CD14-positive monocyte (primary cell): Measurements from ENCODE around the gene CLSTN3. TPM values are rescaled to one million over a fixed set of nuclear protein-coding genes. Genes with fewer than 3 reads are reported as not detected.
"Not testable (repeated sequence)": the region's sequence is repeated elsewhere in the genome, so short reads cannot be mapped to it uniquely, and the experiment has no call there.

ENCODE experiments used
- DNase-seq, 3 donors: peaks; one replicate each; pipeline ENCODE4 v3.0.0-alpha.2; 2011 to 2022
- H2AFZ ChIP-seq: 2 replicates; pipeline ENCODE4 v1.6.0; 2012; ENCODE audit warnings: mild to moderate bottlenecking, low read depth, low read length, inconsistent platforms; ENCODE audit not compliant: insufficient read depth, poor library complexity, severe bottlenecking
- H3K27ac ChIP-seq, 2 donors: 1 replicate in 1 of 2; 2 replicates in 1 of 2; pipeline ENCODE4 v1.5.1; 2012 to 2013; ENCODE audit warnings: low read length in 2 of 2, control low read depth in 1 of 2, inconsistent platforms in 1 of 2, low read depth in 1 of 2, mild to moderate bottlenecking in 1 of 2
- H3K27me3 ChIP-seq, 2 donors: one replicate each; pipeline versions ENCODE4 v1.6.0 to v1.6.1; 2011 to 2013; ENCODE audit warnings: low read length in 2 of 2; ENCODE audit not compliant: control insufficient read depth in 2 of 2, insufficient read depth in 2 of 2
- H3K36me3 ChIP-seq, 2 donors: replicated peaks in 1 of 2; 1 replicate in 1 of 2; 2 replicates in 1 of 2; pipeline versions ENCODE4 v1.5.1 to v1.6.1; 2012 to 2013; ENCODE audit warnings: low read length in 2 of 2, control low read depth in 1 of 2, inconsistent platforms in 1 of 2, mild to moderate bottlenecking in 1 of 2; ENCODE audit not compliant: insufficient read depth in 2 of 2, control insufficient read depth in 1 of 2
- H3K4me1 ChIP-seq, 2 donors: 1 replicate in 1 of 2; 2 replicates in 1 of 2; pipeline versions ENCODE4 v1.5.1 to v1.6.1; 2012 to 2013; ENCODE audit warnings: low read length in 2 of 2, control low read depth in 1 of 2, inconsistent platforms in 1 of 2, mild to moderate bottlenecking in 1 of 2, moderate library complexity in 1 of 2; ENCODE audit not compliant: insufficient read depth in 2 of 2, control insufficient read depth in 1 of 2
- H3K4me2 ChIP-seq: replicated peaks from 2 replicates; pipeline ENCODE3; 2012; ENCODE audit warnings: low read length, moderate library complexity, mild to moderate bottlenecking; ENCODE audit not compliant: poor library complexity, severe bottlenecking; ENCODE audit errors: extremely low read depth
- H3K4me3 ChIP-seq, 3 experiments: fragments of 200-600 bp in 1 of 3; sonication (generic) in 1 of 3; replicated peaks in 1 of 3; 1 replicate in 2 of 3; 2 replicates in 1 of 3; pipeline ENCODE4 v1.5.1; 2011 to 2013; ENCODE audit warnings: low read length in 3 of 3, mild to moderate bottlenecking in 3 of 3, control low read depth in 2 of 3, low read depth in 2 of 3, inconsistent platforms in 1 of 3, moderate library complexity in 1 of 3
- H3K79me2 ChIP-seq: 2 replicates; pipeline ENCODE4 v1.6.0; 2012; ENCODE audit warnings: mild to moderate bottlenecking, control low read depth, inconsistent platforms, low read length, moderate library complexity; ENCODE audit not compliant: insufficient read depth
- H3K9ac ChIP-seq: 2 replicates; pipeline ENCODE4 v1.6.0; 2017; ENCODE audit warnings: low read length, mild to moderate bottlenecking; ENCODE audit not compliant: insufficient read depth, poor library complexity, severe bottlenecking
- H3K9me3 ChIP-seq, 2 donors: replicated peaks in 1 of 2; 1 replicate in 1 of 2; 2 replicates in 1 of 2; pipeline versions ENCODE4 v1.5.1 to v1.6.1; 2012 to 2013; ENCODE audit warnings: low read length in 2 of 2, control low read depth in 1 of 2; ENCODE audit not compliant: control insufficient read depth in 1 of 2, insufficient read depth in 1 of 2
- H4K20me1 ChIP-seq: 2 replicates; pipeline ENCODE4 v1.6.0; 2012; ENCODE audit warnings: mild to moderate bottlenecking, low read length, control low read depth, moderate library complexity; ENCODE audit not compliant: insufficient read depth
- H3K27ac Mint-ChIP-seq, 7 donors: one replicate each; pipeline ENCODE4 v1.8.0; 2020; ENCODE audit warnings: mild to moderate bottlenecking in 7 of 7, mixed read lengths in 7 of 7, moderate library complexity in 6 of 7, inconsistent platforms in 2 of 7
- H3K27me3 Mint-ChIP-seq, 3 donors: one replicate each; pipeline ENCODE4 v1.8.0; 2021 to 2022; ENCODE audit warnings: low read depth in 3 of 3, mild to moderate bottlenecking in 3 of 3, mixed read lengths in 3 of 3, moderate library complexity in 3 of 3, inconsistent platforms in 1 of 3
- H3K36me3 Mint-ChIP-seq, 2 donors: one replicate each; pipeline ENCODE4 v1.8.0; 2020; ENCODE audit warnings: mixed read lengths in 2 of 2, inconsistent platforms in 1 of 2, mild to moderate bottlenecking in 1 of 2
- H3K4me1 Mint-ChIP-seq: one replicate; pipeline ENCODE4 v1.8.0; 2020; ENCODE audit warnings: mild to moderate bottlenecking, mixed read lengths
- H3K4me3 Mint-ChIP-seq, 2 donors: one replicate each; pipeline ENCODE4 v1.8.0; 2020; ENCODE audit warnings: mild to moderate bottlenecking in 2 of 2, mixed read lengths in 2 of 2, moderate library complexity in 1 of 2
- H3K9me3 Mint-ChIP-seq, 7 donors: one replicate each; pipeline ENCODE4 v1.8.0; 2020 to 2022; ENCODE audit warnings: mixed read lengths in 7 of 7, mild to moderate bottlenecking in 6 of 7, moderate library complexity in 6 of 7, inconsistent platforms in 2 of 7
- WGBS: methylation state at CpG from one replicate; pipeline ENCODE4 v1.1.5; 2013; ENCODE audit warnings: missing lambda C conversion rate; ENCODE audit not compliant: insufficient coverage; 5-methylcytosine and 5-hydroxymethylcytosine counted together
- intact Hi-C, 2 donors: fragments of 100-400 bp; cut with micrococcal nuclease; formaldehyde crosslinking; loops; one replicate each; pipeline versions ENCODE4 v1.15.0 to v1.15.1; 2023
- polyA plus RNA-seq, 3 donors: library from polyadenylated mRNA; depleted of rRNA in 1 of 3; unstranded in 2 of 3; stranded (reverse) in 1 of 3; fragments of 300-500 nt in 2 of 3; fragments of >200 nt in 1 of 3; fragmentation: Illumina TruSeq in 2 of 3; gene quantifications; 1 replicate in 2 of 3; 2 replicates in 1 of 3; pipeline ENCODE4 v1.2.3, GENCODE V29; 2012 to 2021
- TF ChIP-seq, protein P1 (sequence below): fragments of 200-600 bp; IDR thresholded peaks from one replicate; pipeline ENCODE4 v1.8.0; 2022; ENCODE audit warnings: antibody characterized with exemption, mild to moderate bottlenecking

CLSTN3 gene
- polyA plus RNA-seq, 3 donors: 13.7 TPM; not detected in 2

- Mint-ChIP-seq H3K4me1 (peaks cover 34% of the 10 kb centered on the region), H3K4me3 (no peak overlapping the region), H3K27me3 (peaks cover 0 to 1% (median 0%) of the 10 kb centered on the region in 3 donors)
Observed at GRCh38 chr12:7103837-7104584, 26.2 kb upstream of the CLSTN3 start.

DNA sequence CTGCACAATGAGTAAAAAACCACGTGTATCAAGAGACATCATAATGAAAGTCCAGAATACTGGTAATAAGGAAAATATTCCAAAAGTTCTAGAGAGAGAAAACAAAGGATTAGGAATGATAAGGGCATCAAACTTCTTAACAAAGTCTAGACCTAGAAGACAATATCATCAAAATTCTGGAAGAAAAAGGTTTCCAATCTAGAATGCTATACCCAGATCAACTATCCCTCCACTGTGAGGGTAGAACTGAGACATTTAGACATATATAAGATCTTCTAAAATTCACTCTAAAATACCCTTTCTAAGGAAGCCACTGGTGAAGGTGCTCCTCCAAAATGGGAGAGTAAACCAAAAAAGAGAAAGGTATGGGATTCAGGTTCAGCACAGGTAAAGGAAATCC, 24.1 kb upstream of the CLSTN3 start:
- peaks cover 0 to 3% (median 0%) of the 10 kb centered on the region in 3 donors for H3K27me3 Mint-ChIP-seq
- DNase-seq: no peak
- Histone ChIP-seq H3K4me3 (no peak overlapping the region), H3K4me2 (no peak overlapping the region), H3K36me3 (peaks cover 17 to 50% of the 10 kb centered on the region in 2 donors), H4K20me1 (peaks cover 16% of the 10 kb centered on the region), H3K27ac (no peak overlapping the region), H2AFZ (no peak overlapping the region), H3K27me3 (no peaks in the 10 kb centered on the region), H3K9ac (no peak overlapping the region), H3K9me3 (peaks cover 0 to 5% of the 10 kb centered on the region in 2 donors), H3K79me2 (peaks cover 29% of the 10 kb centered on the region), H3K4me1 (peaks cover 18 to 19% of the 10 kb centered on the region in 2 donors)
- H3K27ac Mint-ChIP-seq: no peak overlapping the region
- H3K9me3 Mint-ChIP-seq: peaks cover 0 to 10% (median 6%) of the 10 kb centered on the region in 7 donors
- H3K4me1 Mint-ChIP-seq: peaks cover 36% of the 10 kb centered on the region
- peaks cover 46 to 50% of the 10 kb centered on the region in 2 donors for H3K36me3 Mint-ChIP-seq
- intact Hi-C loops: loop anchor here in 1 of 2 donors (5.0 kb wide), 1 partner anchor 184 kb away; no protein-coding TSS in a partner anchor
- no peak overlapping the region for H3K4me3 Mint-ChIP-seq
- no CpG with 5 or more reads among the region's 1 CpG for WGBS
- TF ChIP-seq, protein P1, sequence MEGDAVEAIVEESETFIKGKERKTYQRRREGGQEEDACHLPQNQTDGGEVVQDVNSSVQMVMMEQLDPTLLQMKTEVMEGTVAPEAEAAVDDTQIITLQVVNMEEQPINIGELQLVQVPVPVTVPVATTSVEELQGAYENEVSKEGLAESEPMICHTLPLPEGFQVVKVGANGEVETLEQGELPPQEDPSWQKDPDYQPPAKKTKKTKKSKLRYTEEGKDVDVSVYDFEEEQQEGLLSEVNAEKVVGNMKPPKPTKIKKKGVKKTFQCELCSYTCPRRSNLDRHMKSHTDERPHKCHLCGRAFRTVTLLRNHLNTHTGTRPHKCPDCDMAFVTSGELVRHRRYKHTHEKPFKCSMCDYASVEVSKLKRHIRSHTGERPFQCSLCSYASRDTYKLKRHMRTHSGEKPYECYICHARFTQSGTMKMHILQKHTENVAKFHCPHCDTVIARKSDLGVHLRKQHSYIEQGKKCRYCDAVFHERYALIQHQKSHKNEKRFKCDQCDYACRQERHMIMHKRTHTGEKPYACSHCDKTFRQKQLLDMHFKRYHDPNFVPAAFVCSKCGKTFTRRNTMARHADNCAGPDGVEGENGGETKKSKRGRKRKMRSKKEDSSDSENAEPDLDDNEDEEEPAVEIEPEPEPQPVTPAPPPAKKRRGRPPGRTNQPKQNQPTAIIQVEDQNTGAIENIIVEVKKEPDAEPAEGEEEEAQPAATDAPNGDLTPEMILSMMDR: no peak

More at GRCh38 chr12:7103837-7104584, 26.2 kb upstream of the CLSTN3 start:
- Histone ChIP-seq H3K9ac (no peak overlapping the region), H3K4me3 (no peak overlapping the region), H3K79me2 (peaks cover 29% of the 10 kb centered on the region), H3K27ac (no peak overlapping the region), H3K27me3 (no peaks in the 10 kb centered on the region), H3K9me3 (peaks cover 0 to 5% of the 10 kb centered on the region in 2 donors), H3K4me2 (no peak overlapping the region), H3K4me1 (peaks cover 20 to 22% of the 10 kb centered on the region in 2 donors), H4K20me1 (peaks cover 21% of the 10 kb centered on the region), H2AFZ (no peak overlapping the region), H3K36me3 (peaks cover 17 to 57% of the 10 kb centered on the region in 2 donors)
- TF ChIP-seq, protein P1: no peak
- peaks cover 45 to 50% of the 10 kb centered on the region in 2 donors for H3K36me3 Mint-ChIP-seq
- no peak for DNase-seq
- H3K9me3 Mint-ChIP-seq: peaks cover 0 to 10% (median 6%) of the 10 kb centered on the region in 7 donors
- H3K27ac Mint-ChIP-seq: no peak overlapping the region
- intact Hi-C loops: no loop called here
- WGBS: 97% methylated on average over 10 of the region's 14 CpGs

- H3K27ac ChIP-seq, DNase-seq, H2AFZ ChIP-seq, H3K9me3 ChIP-seq, H3K4me3 ChIP-seq, H3K4me3 Mint-ChIP-seq, H3K27ac Mint-ChIP-seq, H3K4me2 ChIP-seq, H3K27me3 Mint-ChIP-seq, H3K27me3 ChIP-seq, H3K9ac ChIP-seq: not testable (repeated sequence)
- no CpG with 5 or more reads among the region's 5 CpGs for WGBS
- intact Hi-C loops: loop anchor here in 1 of 2 donors (5.0 kb wide), 1 partner anchor 185 kb away; no protein-coding TSS in a partner anchor
- peaks cover 10 to 39% of the 10 kb centered on the region in 2 donors for H3K36me3 ChIP-seq
- H3K79me2 ChIP-seq: peaks cover 29% of the 10 kb centered on the region
- peaks cover 18 to 19% of the 10 kb centered on the region in 2 donors for H3K4me1 ChIP-seq
- Mint-ChIP-seq H3K4me1 (peaks cover 36% of the 10 kb centered on the region), H3K36me3 (peaks cover 38 to 45% of the 10 kb centered on the region in 2 donors), H3K9me3 (peaks cover 0 to 10% (median 6%) of the 10 kb centered on the region in 7 donors)
- peaks cover 15% of the 10 kb centered on the region for H4K20me1 ChIP-seq
Observed at GRCh38 chr12:7107181-7107580, 23.0 kb upstream of the CLSTN3 start.
